HS-5 (cell line): ENCODE results near the gene CAMTA1.
A peak's percentile ranks its signal among the peaks of the same experiment; 100 is the strongest.

Source experiments
- DNase-seq: peaks from one replicate; pipeline ENCODE4 v3.0.0-alpha.2; 2012; ENCODE audit warnings: low read depth

Gene CAMTA1

GRCh38 chr1:7654725-7655124 is 869.5 kb downstream of the CAMTA1 start:
- no peak for DNase-seq

- DNase-seq = no peak
Measured at GRCh38 chr1:7655354-7655753, 870.1 kb downstream of the CAMTA1 start.

DNA sequence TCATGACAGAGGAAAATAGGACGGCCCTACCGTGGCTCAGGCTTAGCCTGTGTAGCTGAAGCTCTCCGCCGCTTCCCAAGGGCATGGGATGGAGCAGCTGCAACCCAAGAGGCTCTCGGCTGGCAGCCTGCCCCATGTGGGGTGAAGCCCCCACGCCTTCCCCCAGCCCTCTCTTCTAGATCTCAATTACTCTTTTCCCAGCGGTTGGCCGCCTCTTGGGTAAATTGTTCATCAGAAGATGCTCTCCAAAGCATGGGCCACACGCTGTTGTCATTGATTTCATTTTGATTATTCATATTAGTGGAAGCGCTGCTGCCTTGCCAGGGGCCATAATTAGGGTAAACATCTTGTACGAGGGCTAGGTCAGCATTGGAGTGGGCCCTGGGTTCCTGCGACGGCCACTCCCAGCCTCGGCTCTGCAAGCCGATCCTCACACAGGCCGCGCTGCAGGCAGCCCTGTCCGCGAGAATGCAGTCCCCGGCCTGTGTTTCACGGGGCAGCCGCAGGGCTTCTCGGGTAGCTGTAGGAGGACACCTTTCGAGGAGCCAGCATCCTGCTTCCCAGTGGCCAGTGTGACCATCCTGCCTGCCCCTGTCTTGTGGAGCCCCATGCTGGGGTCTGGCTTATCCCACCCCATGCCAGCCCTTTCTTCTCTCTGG is 871.4 kb downstream of the CAMTA1 start:
- DNase-seq = no peak

DNA sequence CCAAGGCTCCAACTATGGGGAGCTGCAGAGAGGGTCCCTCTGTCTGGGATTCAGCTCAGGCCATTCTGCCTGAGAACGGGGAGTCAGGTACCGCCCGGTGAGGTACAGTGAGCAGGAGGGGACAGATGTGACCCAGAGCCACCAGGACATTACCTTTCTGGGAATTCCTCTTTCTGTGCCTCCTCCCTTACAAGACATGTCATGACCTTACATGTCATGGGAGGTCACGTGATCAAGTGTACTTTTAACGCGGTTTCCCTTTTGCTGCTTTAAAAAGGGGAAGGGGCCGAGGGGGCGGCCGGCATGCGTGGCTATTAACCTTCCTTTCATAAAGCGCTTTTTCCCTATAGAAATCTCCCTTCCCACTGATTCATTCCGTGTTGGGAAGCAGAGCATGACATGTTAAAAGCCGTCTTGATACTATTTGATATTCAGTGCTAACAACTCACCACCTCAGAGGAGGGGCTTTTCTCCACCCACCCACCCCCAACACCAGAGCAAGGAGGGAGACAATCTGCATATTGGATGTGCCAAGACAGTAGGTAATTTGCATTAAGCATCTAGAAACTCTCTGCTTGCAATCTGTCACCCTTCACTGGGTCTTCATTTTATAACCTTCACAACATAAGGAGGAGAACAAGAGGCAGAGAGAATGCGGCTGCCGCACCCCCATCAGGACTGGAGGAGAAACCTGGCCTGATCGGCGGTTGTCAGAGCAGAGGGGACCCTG is 872.2 kb downstream of the CAMTA1 start:
- no peak for DNase-seq

DNA sequence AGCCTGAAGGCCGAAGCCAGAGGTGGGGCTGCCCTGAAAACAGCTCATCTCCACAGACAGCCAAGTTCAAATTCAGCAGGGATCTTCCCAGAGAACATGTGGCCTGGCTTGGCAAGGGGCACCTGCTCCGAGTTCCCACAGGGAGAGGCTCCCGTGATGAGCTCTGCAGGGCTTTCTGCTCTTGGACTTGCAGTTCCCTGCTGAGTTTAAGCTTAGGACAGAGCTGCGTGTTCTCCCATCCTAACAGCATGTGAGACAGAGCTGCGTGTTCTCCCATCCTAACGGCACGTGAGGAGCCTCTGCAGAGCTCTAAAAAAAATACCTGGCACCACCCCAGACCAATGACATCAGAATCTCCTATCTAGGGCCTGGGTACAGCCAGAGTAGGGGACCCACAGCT is 872.8 kb downstream of the CAMTA1 start:
- DNase-seq = no peak

DNA sequence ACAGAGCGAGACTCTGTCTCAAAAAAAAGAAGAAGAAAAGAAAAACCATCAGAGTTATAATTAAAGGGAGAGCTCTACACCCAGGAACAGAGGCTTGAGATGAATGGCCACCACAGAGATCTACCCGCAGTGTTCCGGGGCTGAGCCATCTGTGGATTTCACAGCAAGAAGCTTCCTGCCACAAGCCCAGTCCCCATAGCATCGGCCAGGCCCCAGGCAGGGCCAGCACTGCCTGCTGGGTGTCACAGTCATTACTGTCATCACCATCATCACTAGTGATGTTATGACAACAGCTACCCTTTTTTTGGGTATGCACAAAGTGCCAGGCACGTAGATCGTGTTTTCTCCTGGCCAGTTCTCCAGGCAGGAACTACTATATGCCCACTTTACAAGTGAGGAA is 874.3 kb downstream of the CAMTA1 start:
- DNase-seq = no peak

GRCh38 chr1:7663451-7664146 is 878.3 kb downstream of the CAMTA1 start:
- no peak for DNase-seq

- DNase-seq = no peak
Measured at GRCh38 chr1:7664147-7664892, 879.1 kb downstream of the CAMTA1 start.

GRCh38 chr1:7664893-7665250 is 879.6 kb downstream of the CAMTA1 start:
- DNase-seq = no peak

DNA sequence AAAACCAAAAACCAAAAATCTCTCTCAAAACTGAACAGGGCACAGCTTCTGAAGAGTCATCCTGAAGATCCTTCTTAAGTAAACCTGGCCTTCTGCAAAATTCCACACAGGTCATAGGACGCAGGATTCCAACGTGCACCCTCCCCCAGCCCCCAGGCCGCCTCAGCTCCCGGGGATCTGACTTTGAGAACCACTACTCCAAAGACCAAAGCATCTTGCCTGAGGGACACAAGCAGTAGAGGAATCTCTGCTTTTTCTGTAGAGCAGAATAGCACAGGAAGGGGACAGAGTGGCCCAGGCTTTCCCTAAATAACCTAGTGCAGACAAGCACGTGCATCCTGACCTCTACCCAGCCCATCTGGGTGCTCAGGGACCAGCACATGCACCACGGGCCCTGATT is 881.0 kb downstream of the CAMTA1 start:
- no peak for DNase-seq

GRCh38 chr1:7667159-7667558 is 881.9 kb downstream of the CAMTA1 start:
- no peak for DNase-seq

DNA sequence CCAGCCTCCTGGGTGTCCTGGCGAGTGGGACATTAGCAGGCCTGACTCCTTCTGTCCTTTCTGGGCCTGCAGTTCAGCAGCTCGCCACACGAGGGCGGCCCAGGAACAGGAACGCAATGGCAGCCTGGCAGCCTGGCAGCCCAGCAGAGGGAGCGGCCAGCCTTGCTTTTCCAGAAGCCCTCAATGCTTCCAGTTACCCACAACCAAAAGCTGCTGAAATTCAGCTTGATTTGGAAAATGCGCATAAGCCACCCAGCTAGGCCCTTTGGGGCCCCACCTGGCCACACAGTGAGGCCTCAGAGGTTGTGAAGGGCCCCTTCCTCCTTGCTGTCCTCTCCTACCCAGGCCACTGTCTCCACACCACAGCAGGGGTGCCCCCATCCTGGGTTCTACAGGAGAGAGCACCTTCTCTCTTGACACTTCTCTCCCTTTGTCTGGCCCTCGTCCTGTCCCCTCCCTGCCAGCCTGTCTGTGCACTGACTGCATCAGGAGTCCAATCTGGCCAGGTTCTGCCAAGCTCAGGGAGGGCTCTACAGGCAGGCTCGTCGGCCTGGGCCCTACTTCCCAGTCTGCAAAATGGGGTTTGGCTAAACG is 882.5 kb downstream of the CAMTA1 start:
- peak; percentile 39 for DNase-seq

DNA sequence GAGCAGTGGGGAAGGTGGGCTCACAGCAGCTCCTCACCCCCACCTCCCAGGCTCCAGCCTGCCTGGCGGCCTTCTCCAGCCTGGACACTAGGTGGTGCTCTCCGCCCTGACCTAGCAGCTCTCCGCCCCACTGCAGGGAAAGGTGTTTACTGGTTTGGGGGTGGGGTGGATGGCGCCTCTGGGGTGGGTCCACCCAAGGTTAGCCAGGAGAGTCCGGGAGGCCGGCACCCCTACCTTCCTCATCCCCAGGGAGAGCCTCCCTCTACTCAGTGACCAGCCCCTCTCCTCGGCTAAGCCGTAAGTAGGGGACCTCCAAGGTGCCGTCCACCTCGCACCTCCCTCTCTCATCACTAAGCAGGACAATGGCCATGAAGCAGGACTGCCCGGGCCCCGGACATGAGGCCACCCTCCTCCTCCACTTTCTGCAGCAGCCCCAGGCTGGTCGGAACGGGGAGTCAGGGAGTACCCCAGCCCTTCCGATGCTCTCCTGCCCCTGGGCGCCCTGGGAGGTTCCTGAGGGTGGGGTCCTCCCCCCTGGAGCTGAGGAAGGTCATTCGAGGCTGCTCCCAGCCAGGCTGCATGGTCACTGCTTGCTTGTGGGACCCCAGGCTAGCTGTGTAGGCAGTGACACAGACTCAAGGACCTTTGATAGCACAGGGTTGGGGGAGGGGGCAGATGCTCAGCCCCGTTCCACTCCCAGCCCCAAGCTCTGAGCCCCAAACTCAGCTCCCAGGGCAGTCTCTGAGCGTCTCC is 884.5 kb downstream of the CAMTA1 start:
- DNase-seq = no peak

DNA sequence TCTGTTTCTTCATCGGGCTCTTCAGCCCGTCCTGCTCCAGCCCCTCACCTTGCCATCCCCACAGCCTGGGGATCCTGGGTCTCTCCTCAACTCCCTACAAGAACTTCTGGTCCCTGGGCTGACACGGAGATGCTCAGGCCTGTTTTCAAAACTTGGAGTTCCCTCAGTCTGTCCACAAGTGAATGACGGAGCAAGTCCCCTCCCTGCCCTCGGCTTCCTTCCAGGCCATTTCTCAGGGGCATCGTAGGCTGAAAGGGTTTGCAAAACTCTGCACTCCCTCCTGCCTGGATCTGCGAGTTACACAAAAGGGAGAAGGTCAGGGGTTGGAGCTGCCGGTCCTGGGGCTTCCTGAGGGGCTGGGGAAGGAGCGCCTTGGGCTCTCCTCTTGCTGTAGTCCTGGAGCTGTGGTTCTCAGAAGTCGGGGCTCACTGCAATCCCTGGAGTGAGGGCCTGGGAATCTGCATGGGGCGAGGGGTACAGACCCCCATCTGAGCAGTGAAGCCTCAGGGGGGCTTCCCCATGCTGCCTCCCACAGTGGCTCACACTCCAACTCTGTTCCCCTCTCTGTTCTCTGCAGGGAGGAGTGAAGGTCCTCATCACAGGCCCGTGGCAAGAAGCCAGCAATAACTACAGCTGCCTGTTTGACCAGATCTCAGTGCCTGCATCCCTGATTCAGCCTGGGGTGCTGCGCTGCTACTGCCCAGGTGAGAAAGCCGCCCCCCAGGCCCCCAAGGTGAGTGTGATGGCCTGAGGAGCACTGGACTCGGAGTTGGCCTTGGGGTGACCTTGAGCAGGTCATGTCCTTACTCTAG is 885.3 kb downstream of the CAMTA1 start:
- no peak for DNase-seq

DNA sequence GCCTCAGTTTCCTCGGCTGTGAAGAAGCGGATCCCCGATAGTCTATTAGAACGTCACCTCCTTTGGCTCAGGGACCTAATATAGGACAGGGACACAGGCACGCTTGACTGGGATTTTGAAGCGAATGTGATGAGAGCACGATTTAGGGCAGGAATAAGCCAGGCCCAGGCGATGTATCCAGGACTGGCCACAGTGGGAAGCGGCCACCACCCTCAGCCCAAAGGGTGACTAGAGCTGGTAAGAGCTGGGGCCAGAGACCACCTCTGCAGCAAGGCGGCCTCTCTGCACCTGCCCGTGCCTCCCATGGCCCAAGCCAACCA is 885.9 kb downstream of the CAMTA1 start:
- DNase-seq = no peak

GRCh38 chr1:7671676-7672075 is 886.4 kb downstream of the CAMTA1 start:
- DNase-seq = no peak

GRCh38 chr1:7672864-7673263 is 887.6 kb downstream of the CAMTA1 start:
- DNase-seq = no peak

DNA sequence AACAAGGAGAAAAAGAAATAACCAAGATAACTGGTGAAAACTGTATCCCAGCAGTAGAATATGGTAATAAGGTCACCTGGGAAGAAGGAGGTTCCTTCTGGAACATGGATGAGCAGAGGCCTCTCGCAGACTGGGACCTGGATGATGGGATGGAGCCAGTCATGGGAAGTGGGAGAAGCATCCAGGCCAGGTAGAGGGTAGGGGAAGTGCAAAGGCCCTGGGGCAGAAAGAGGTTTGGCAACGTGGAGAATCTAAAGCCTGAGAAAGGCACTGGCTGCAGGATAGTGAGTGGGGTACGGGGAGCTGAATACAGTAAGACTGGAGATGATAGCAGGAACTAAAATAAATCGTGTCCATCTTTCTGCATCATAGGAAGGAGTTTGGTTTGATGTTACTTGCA is 889.7 kb downstream of the CAMTA1 start:
- DNase-seq = no peak

GRCh38 chr1:7675431-7676273 is 890.4 kb downstream of the CAMTA1 start:
- no peak for DNase-seq
